Stimulated activated CD4-positive, alpha-beta T cell treated with anti-CD3 and anti-CD28 coated beads, Interleukin-15, amount 100 ng/mL, for 24 hours (primary cell): Measurements from ENCODE around the gene PTHLH.
A peak's percentile ranks its signal among the peaks of the same experiment; 100 is the strongest.

Experiments used
- DNase-seq: peaks from one replicate; pipeline ENCODE4 v3.0.0-alpha.2; 2020

Gene PTHLH

DNA sequence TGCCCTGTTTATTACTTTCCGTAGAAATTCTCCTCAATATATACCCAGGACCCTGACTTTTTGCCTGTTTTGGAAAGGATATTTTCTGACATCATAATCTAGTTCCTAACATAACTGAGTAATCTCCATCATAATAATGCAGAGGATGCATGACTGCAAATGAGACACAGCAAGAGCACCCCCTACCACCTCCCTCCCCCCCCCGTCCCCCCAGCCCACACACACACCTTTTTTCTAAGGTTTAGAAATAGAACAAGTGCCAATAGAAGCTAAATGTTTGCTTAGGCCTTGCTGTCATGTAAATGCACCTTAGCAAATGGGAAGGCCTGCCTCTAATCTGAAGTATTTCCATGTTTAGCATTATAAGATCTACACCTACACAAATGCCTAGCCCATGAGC lies at the start of gene PTHLH:
Gene PTHLH, minus strand, starts transcription at position 13 of the 400 bp plus-strand sequence. CDS start 3,239 bp downstream, outside the sequence.
- no peak for DNase-seq

DNA sequence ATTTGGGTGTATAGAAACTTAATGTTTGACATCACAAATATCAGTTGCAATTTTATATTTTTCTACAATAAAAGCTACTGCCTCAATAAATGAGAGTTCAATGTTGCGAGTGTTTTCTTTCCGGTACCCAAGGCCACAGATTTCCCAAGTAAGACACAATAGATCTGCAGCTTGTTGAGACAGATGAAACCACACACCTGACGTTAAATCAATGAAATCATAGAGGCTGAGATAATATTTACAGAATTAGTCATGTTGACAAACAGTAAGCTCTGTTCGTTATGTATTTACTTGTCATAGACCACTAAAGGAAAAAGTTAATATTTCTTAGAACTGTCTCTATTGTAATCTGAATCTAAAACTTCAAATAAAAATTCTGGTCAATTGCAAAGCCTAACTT lies 49.2 kb upstream of the PTHLH start:
- no peak for DNase-seq

DNA sequence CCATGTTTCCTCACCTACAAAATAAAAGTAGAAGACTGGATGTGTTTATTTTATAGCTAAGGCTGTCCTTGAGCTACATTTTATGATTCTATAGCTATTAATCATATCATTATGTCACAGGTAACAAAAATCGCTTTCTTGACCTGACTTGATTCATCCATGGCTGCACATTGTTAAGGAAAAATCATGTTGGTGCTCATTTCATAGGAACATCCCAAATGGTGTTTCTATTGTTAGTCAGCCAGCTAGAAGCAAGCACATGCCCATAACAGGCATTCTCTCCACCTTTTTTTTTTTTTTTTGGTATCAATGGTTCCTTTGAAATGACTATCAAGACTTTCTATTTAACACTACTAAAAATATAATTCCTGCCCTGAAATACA lies 45.3 kb upstream of the PTHLH start:
- no peak for DNase-seq

DNA sequence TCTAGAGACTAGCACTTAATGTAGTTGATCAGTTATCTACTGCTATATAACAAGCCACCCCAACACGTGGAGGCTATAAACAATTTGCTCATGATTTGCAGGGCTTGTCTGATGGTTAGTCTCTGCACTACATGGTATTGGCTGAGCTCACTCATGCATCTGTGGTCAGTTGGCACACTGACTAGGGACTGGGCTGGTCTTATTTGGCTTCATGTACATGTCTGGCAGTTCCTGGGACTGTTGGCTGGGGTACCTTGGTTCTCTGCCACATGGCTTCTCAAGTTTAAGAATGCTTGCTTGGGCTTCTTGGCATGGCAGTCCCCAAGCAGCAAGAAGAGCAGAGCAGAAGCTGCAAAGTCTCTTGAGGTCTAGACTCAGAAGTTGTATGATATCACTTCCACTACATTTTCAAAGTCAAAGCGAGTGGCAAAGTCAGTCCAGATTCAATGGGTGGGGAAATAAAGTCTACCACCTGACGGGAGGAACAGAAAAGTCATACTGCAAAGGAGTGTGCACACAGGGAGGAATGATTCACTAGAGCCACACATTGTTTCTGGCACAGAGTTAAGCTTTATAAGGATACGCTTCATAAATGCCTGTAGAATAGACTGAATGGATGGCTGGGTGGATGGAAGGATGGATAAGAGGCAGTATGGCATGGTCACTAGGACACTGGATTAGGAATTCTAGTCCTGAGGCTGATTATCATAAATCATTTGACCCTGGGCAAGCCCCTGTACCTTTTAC lies 44.8 kb upstream of the PTHLH start:
- no peak for DNase-seq

DNA sequence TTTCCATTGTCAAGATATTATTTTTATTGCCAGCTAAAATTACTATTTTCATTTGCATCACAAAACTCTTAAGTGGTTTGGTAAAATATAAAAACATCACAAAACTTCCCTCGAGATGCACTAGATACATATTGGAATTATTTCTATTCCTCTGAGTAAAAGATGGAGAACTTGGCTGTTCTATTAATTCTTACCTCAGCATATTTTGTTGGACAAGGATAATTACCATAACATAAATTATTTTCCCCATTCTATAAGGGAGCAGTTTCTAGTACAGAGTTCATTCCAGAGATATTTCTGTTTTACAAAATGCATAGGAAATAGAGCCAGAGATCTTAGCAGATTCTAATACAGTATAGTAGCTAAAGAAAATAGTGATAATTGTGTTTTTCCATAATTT lies 42.6 kb upstream of the PTHLH start:
- no peak for DNase-seq

DNA sequence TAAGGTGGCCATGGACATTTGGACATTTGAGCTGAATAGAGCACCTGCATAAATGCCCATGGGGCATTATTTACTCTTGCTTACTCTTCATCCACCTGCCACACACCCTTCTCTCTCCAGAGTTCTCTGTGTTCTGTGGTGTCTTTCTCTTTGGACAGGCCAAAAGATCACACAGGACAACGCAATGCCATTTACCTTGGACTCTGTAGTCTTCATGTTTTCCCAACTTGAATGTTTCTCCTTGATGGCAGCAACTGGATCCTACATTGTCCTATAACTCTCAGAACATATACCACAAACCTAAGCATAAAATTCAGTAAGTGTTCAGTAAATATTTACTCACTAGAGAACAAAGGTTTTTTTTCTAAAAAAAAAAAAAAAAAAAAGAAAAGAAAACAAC lies 41.7 kb upstream of the PTHLH start:
- DNase-seq = no peak

DNA sequence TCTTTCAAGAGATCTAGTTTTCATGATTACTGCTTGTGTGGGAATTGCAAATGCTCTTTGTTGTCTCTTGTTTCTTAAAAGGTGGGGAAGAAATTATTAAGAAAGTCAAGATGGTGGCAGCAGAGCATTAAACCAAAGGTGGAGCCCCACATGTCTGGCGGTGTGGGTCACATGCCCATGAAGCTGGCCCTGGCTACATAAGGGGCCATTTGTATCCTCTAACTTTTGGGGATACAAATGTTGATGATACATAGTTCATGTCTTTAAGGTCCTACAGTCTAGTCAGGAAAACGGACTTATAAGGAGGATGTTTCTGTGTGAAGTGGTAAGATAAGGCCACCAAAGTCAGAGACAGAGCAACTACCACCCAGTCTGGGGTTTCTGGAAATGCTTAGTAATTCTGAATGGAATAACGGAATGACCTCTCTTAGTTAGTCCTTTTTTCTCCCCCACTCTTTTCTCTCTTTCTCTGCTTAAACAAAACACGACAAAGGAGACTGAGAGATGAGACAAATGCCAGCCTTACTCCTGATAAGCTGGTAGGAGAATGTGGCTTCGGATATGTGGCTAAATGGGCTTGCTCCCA lies 39.9 kb upstream of the PTHLH start:
- no peak for DNase-seq

- no peak for DNase-seq
These were observed 37.5 kb upstream of the PTHLH start for GRCh38 chr12:28010036-28010435.

GRCh38 chr12:27999970-28000369 lies 27.4 kb upstream of the PTHLH start:
- no peak for DNase-seq

- DNase-seq = no peak
These were observed 27.0 kb upstream of the PTHLH start for GRCh38 chr12:27999521-27999920.

DNA sequence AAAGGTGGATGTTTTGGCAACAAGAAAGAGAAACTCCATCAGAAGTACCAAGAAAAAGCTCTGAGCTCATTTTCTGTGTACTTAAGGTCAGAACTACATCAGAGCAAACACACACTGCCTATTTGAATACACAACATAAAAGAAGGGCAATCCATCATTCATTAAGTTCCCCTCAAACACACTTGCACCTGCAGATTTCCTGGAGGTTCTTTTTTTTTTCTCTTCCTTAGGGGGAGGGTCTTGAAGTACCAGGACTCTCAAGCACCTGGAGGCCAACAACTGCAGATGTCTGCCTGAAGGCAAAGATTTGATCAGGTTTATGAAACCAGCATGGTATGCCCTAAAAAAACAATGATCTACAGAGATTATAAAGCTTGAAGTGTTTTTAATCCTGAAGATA lies 26.1 kb upstream of the PTHLH start:
- no peak for DNase-seq

GRCh38 chr12:27998170-27998569 lies 25.6 kb upstream of the PTHLH start:
- DNase-seq = no peak

GRCh38 chr12:27996761-27997160 lies 24.2 kb upstream of the PTHLH start:
- DNase-seq = no peak

DNA sequence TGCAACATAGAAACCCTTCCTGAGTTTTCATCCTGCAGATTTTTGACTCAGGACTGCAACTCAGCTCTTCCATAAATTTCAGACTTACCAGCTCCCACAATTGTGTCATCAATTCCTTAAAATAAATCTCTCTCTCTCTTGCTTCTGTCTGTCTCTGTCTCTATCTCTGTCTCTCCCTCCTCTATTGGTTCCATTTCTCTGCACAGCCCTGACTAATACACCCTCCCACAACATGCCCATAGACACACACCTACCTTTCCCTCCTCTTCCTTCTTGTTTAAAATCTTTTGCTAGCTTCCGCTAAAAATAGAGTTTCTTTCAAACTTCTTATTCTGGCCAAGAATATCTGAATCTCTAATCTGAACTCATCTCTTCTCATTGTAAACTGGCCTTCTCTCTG lies 22.9 kb upstream of the PTHLH start:
- DNase-seq = no peak

DNA sequence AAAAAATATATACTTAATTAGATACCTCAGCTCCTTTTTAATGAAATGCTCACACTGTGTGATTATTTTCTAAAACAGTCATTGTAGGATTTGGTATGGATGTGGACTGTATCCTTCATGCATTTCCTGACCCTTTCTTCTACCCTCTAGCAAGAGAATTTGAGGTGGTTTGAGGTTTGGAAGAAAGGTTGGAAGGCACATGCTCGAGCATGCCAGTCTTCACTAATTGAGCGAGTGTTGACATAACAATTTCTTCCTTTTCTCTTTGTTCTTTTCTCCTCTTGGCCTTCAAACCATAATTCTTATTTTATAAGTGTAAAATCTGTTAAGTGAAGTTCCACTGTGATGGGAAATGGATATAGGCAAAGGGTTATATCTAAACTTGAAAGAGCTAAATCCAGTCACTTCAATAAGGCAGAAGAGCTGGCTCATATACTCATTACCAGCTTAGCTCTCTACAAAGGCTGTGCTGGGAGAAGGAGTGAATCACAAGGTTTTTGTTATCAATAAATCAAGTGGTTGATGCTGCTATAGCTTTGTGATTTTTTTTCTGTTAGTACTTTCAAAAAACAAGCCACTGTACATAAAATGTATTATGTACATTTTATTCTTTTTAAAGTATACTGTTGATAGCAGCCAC lies 16.2 kb upstream of the PTHLH start:
- DNase-seq = no peak

DNA sequence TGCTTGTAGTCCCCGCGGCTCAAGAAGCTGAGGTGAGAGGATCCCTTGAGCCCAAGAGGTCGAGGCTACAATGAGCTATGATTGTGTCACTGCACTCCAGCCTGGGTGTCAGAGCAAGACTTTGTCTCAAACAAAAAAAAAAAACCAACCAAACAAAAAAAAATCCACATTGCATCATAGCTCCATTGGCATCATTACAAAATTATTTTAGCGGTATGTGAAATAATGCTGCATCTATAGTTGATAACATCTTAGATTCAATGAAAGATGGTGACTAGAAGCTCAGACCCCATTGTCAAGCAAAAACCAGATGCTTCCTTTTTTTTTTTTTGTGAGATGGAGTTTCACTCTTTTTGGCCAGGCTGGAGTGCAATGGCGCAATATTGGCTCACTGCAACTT lies 14.8 kb upstream of the PTHLH start:
- no peak for DNase-seq

GRCh38 chr12:27984275-27984674 lies 11.7 kb upstream of the PTHLH start:
- DNase-seq = no peak

- DNase-seq = no peak
These were observed 10.4 kb upstream of the PTHLH start for GRCh38 chr12:27982951-27983350.

GRCh38 chr12:27982385-27982784 lies 9.9 kb upstream of the PTHLH start:
- no peak for DNase-seq

GRCh38 chr12:27981874-27982273 lies 9.3 kb upstream of the PTHLH start:
- no peak for DNase-seq

GRCh38 chr12:27979145-27979544 lies 6.6 kb upstream of the PTHLH start:
- no peak for DNase-seq

DNA sequence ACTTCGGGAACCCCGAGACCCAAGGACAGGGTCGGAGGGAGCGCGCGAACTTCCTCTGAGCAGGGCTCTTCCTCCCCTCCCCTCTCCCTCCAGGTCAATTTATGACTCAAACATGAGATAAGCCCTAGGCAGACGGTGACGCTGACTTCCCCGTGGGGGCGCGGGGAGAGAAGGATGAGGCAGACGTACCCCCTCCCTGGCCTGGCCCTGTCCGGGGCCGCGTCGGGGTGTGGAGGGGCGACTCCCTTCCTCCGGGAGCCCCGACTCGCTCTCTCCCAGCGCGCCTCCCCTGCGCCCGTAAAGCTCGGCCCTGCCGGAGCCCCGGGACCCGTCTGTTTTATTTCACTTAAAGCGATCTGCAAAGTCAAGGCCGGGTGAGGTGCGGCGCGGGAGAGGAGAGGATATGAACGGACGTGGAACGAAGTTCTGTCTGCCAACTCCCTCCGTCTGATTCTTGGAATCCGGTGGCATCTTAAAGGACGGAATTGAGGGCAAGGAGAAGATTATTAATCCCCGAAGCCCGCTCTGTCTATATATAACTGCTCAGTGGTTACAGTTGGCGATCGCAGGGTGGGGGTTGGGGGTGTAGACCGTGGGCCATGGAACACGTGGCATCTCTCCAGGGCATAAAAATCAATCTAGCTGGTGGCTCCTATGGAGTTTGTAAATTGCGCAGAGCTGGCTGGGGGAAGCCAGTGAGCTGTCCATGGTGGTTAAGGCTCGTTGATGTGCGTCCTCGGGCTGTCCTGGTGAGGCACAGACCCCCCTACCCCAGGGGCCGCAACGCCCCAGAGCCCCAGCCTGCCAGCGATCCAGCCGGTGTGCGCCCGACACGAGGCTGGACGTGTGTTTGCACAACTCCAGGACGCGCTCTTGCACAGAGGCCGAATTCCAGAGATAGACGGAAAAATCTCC lies 2.9 kb upstream of the PTHLH start:
- peak; percentile 39 for DNase-seq

DNA sequence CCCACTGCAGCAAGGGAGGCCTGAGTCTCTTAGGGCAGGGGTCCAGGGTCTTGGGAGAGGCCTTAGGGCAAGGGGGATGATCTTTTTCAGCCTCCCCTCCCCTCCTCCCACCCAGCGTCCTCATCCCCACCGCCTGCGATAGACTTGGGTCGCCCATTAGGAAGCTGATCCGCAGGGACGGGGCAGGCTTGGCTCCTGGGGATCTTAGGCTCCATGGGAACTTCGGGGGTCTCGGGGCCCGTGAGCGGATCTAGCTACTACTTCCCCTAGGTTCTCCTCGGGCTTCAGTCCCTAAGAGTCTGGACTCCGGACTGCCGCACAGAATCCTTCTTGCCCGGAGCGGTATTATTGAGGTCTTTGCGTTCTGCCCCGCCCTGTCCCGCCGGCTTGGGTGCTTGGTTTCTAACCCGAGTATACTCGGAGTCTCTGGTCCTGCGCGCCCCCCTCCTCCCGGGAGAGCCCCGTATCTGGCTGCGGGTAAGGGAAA lies 2.2 kb upstream of the PTHLH start:
- DNase-seq = no peak
